Activated T-cell treated with anti-CD3 and anti-CD28 coated beads for 24 hours (primary cell): ENCODE data around the gene SPATA1.
"Not testable (repeated sequence)": the region's sequence is repeated elsewhere in the genome, so short reads cannot be mapped to it uniquely, and the experiment has no call there.

Experiments
- DNase-seq: peaks from one replicate; pipeline ENCODE4 v3.0.0-alpha.2; 2020; ENCODE audit warnings: low read depth

SPATA1 gene

GRCh38 chr1:84506002-84506728, at the start of gene SPATA1, which contains the start of gene GNG5:
Gene SPATA1, plus strand, starts transcription at chr1:84506386. Its CDS starts 9,974 bp downstream, at chr1:84516360.
Gene GNG5, minus strand, starts transcription at chr1:84506581. Its CDS starts 490 bp downstream, at chr1:84506091.
- peak; percentile 96 for DNase-seq

DNA sequence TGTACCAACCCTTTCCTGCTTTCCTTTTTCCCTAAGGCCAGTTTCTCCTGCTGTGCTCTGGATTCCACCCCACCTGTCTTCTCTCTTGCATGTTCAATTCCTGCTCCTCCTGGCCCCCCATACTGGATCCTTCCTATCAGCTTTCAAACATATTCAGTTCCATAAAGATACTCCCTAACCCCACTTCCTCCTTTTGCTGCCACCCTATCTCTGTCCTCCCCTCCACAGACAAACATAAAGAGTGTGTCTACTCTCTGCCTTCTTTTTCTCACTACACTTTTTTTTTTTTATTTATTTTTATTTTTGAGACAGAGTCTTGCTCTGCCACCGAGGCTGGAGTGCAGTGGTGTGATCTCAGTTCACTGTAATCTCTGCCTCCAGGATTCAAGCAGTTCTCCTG, 44.1 kb upstream of the SPATA1 start:
- no peak for DNase-seq

- no peak for DNase-seq
Observed at GRCh38 chr1:84467298-84467697, 38.9 kb upstream of the SPATA1 start.

- DNase-seq = no peak
Observed at GRCh38 chr1:84476225-84476624, 30.0 kb upstream of the SPATA1 start.

- peak; percentile 69 for DNase-seq
Observed at GRCh38 chr1:84478876-84479868, 27.0 kb upstream of the SPATA1 start, which contains the start of gene RPF1. Gene RPF1, plus strand, starts transcription at chr1:84479266. Its CDS starts 16 bp downstream, at chr1:84479282.

GRCh38 chr1:84479998-84480397, 26.2 kb upstream of the SPATA1 start:
- DNase-seq = no peak

DNA sequence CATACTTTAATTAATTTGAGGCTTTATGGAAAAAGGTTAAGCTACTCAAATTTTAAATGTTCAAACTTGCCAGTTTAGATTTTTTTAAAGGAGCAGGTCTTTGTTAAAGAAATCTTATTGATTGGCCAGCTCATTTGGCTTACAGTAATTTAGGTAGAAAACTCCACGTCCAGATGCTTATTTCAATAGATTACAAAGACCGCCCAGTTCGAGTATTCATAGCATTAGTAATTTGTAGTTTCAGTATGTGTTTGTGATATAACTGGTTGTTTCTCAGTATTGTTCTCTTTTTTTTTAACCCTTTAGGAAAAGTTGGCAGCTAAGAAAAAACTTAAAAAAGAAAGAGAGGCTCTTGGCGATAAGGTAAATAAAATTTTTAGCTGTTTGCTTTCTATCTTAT, 25.5 kb upstream of the SPATA1 start:
- DNase-seq = no peak

DNA sequence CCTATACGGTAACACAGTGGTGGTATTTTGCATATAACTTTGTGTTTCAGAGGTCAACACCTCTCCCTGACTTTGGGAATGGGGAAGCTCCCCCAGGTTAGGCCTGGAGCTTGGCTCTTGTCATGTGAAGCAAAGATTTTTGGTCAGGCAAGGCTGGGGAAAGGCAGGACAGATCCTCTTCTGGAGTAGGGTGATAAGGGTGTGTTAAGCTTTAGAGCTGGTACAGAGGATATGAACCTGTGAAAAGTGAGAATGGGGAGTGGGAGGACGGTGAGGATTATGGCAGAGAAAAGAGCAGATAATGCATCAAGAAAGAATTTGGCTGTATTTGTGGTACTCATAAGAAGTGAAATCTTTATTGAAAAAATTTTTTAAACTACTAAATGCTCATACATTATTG, 24.9 kb upstream of the SPATA1 start:
- no peak for DNase-seq

- DNase-seq = no peak
Observed at GRCh38 chr1:84488107-84488506, 18.1 kb upstream of the SPATA1 start.

DNA sequence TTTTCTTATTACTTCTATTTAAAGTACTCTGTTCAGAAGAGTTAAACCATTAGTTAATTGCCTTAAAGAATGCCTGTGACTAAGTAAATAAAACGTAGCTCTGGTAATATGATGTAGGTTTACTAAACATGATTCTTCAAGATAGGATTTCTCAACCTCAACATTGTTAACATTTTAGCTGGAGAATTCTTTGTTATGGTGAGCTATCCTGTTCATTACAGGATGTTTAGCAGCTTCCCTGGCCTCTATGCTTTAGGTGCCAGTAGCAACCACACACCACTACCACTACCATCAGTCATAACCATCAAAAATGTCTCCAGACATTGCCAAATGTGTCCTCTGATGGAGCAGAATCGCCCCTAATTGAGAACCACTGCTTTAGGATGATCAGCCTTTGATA, 16.4 kb upstream of the SPATA1 start:
- no peak for DNase-seq

GRCh38 chr1:84492726-84493125, 13.5 kb upstream of the SPATA1 start:
- DNase-seq = no peak

DNA sequence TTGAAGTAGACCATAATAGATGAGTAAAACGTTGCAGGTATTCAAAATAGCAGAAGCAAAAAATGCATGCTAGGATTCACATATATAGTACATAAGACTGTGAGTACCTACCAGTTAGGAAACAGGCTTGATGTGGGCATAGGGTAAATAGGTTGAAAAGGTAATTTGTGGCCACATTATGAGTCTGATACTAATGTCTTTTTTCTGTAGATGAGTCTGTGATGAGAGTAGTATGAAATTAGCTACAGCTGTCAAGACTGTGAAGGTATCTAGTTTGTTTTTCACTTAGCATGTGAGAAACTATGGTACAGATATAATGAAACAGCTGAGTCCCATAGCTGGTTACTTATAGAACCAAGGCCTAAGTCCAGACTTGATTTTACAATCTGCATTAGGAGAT, 12.4 kb upstream of the SPATA1 start:
- no peak for DNase-seq

GRCh38 chr1:84496498-84496897, 9.7 kb upstream of the SPATA1 start:
- no peak for DNase-seq

GRCh38 chr1:84497631-84498275, 8.4 kb upstream of the SPATA1 start:
- no peak for DNase-seq

DNA sequence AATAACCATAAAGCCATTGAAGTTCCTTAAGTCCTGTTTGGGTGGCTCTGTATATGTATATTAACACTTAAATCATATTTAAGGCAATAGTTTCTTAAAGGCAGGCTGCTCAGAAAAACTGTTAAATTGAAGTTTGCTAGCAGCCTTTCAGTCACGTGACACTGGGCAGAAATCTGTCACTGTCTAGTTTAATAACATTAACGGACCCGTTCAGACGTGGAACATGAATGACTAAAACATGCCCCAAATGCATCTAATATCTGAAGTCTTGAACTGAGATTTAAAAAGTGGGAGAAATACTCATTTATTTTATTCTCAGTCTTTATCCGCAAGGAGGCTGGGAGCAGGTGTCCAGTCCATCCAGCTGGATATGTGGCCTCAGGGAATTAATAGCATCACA, 3.3 kb upstream of the SPATA1 start:
- DNase-seq = no peak

- no peak for DNase-seq
Observed at GRCh38 chr1:84504580-84505492, 1.4 kb upstream of the SPATA1 start.

- no peak for DNase-seq
Observed at GRCh38 chr1:84505493-84506001, 639 bp upstream of the SPATA1 start.

- DNase-seq = peak; percentile 64
Observed at GRCh38 chr1:84506729-84507453, 705 bp downstream of the SPATA1 start.

DNA sequence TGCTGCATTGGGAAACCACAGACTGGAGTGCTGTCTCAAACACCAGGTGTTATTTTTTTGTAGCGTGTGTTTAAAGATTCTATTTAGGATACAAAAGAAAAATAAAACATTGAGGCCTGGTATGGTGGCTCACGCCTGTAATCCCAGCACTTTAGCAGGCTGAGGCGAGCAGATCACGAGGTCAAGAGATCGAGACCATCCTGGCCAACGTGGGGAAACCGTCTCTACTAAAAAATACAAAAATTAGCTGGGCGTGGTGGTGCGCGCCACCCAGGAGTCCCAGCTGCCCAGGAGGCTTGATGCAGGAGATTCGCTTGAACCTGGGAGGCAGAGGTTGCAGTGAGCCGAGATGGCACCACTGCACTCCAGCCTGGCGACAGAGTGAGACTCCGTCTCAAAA, 1.7 kb downstream of the SPATA1 start:
- DNase-seq = not testable (repeated sequence)

- no peak for DNase-seq
Observed at GRCh38 chr1:84508510-84508909, 2.3 kb downstream of the SPATA1 start.
